NCI-H748 treated with DMSO at 0.1 percent for 48 hours (cell line): ENCODE measurements around the gene GYG1.

Experiments used
- DNase-seq: peaks from one replicate; lab custom pipeline; 2025; lab: John Stamatoyannopoulos, UW

Gene GYG1

GRCh38 chr3:148991219-148992026 is at the start of gene GYG1:
Gene GYG1, plus strand, starts transcription at chr3:148991540. Its CDS starts 101 bp downstream, at chr3:148991641.
- DNase-seq = peak; percentile 17

- DNase-seq = peak; percentile 38
Measured at GRCh38 chr3:148943506-148944205, 47.7 kb upstream of the GYG1 start.

GRCh38 chr3:148945116-148945515 is 46.2 kb upstream of the GYG1 start:
- DNase-seq = no peak

- DNase-seq = no peak
Measured at GRCh38 chr3:148948913-148949657, 42.3 kb upstream of the GYG1 start.

- DNase-seq = no peak
Measured at GRCh38 chr3:148950806-148951205, 40.5 kb upstream of the GYG1 start.

GRCh38 chr3:148951599-148952361 is 39.6 kb upstream of the GYG1 start:
- no peak for DNase-seq

GRCh38 chr3:148953094-148953493 is 38.2 kb upstream of the GYG1 start:
- DNase-seq = no peak

GRCh38 chr3:148954981-148955380 is 36.4 kb upstream of the GYG1 start:
- no peak for DNase-seq

GRCh38 chr3:148955544-148956346 is 35.6 kb upstream of the GYG1 start:
- peak; percentile 4 for DNase-seq

GRCh38 chr3:148957586-148957985 is 33.8 kb upstream of the GYG1 start:
- no peak for DNase-seq

- DNase-seq = no peak
Measured at GRCh38 chr3:148958696-148959095, 32.6 kb upstream of the GYG1 start.

GRCh38 chr3:148962513-148962912 is 28.8 kb upstream of the GYG1 start:
- no peak for DNase-seq

- DNase-seq = no peak
Measured at GRCh38 chr3:148964809-148965208, 26.5 kb upstream of the GYG1 start.

GRCh38 chr3:148968321-148968720 is 23.0 kb upstream of the GYG1 start:
- no peak for DNase-seq

- no peak for DNase-seq
Measured at GRCh38 chr3:148970271-148970670, 21.1 kb upstream of the GYG1 start.

- DNase-seq = no peak
Measured at GRCh38 chr3:148971401-148972163, 19.8 kb upstream of the GYG1 start.

GRCh38 chr3:148974726-148975125 is 16.6 kb upstream of the GYG1 start:
- no peak for DNase-seq

- no peak for DNase-seq
Measured at GRCh38 chr3:148975248-148975647, 16.1 kb upstream of the GYG1 start.

- DNase-seq = no peak
Measured at GRCh38 chr3:148975696-148976095, 15.6 kb upstream of the GYG1 start.

- DNase-seq = no peak
Measured at GRCh38 chr3:148981273-148981672, 10.1 kb upstream of the GYG1 start.
